Measurements from ENCODE around the gene TPST1.

- no peak for TF ChIP-seq CTCF (IDR thresholded peaks at IDR 0.05)
- TF ChIP-seq POLR2AphosphoS5 (IDR thresholded peaks at IDR 0.05) = no peak
These were observed 110.1 kb downstream of the TPST1 start for GRCh38 chr7:66315192-66315591.
